WTC11 (cell line): ENCODE measurements around the gene GABRG3. TPM values are rescaled to one million over a fixed set of nuclear protein-coding genes. Genes with fewer than 3 reads are reported as not detected.

Source experiments
- ATAC-seq: fragments of 200-7000 bp; cut with Tn5 transposase; 2 replicates; pipeline ENCODE4 v1.10.0; 2021; ENCODE audit warnings: mild to moderate bottlenecking, moderate library complexity
- CTCF ChIA-PET: fragments of 300-600 bp; sonication (Branson Sonifier 250); formaldehyde crosslinking; loops from one replicate; lab custom pipeline; 2021; ENCODE audit warnings: antibody characterized with exemption; lab: Charles Lee
- POLR2A ChIA-PET: fragments of 350-600 bp; sonication (Branson Sonifier 250); formaldehyde crosslinking; loops from one replicate; lab custom pipeline; 2021; ENCODE audit warnings: antibody characterized with exemption; lab: Charles Lee
- DNase-seq: peaks from one replicate; pipeline ENCODE4 v3.0.0; 2021; ENCODE audit warnings: low spot score
- H3K27ac Mint-ChIP-seq: 2 replicates; pipeline ENCODE4 v1.8.0; 2021; ENCODE audit warnings: mixed read lengths
- H3K27me3 Mint-ChIP-seq: 2 replicates; pipeline ENCODE4 v1.8.0; 2021; ENCODE audit warnings: low read depth, mild to moderate bottlenecking, moderate library complexity, mixed read lengths
- H3K36me3 Mint-ChIP-seq: 2 replicates; pipeline ENCODE4 v1.8.0; 2021; ENCODE audit warnings: mixed read lengths
- H3K4me1 Mint-ChIP-seq: 2 replicates; pipeline ENCODE4 v1.8.0; 2022; ENCODE audit warnings: mixed read lengths
- H3K4me3 Mint-ChIP-seq: 2 replicates; pipeline ENCODE4 v1.8.0; 2021; ENCODE audit warnings: mild to moderate bottlenecking, moderate library complexity, mixed read lengths
- H3K9me3 Mint-ChIP-seq: 2 replicates; pipeline ENCODE4 v1.8.0; 2021; ENCODE audit warnings: mixed read lengths
- E2F1 ChIP-seq: sonication (generic); formaldehyde crosslinking; IDR thresholded peaks from 2 replicates; pipeline ENCODE4 v1.8.0; 2022; ENCODE audit warnings: mild to moderate bottlenecking, missing genetic modification reagents
- ESRRA ChIP-seq: sonication (generic); formaldehyde crosslinking; IDR thresholded peaks from 2 replicates; pipeline ENCODE4 v1.8.1; 2022; ENCODE audit warnings: mild to moderate bottlenecking, missing genetic modification reagents, borderline replicate concordance
- FOXP1 ChIP-seq: sonication (generic); formaldehyde crosslinking; IDR thresholded peaks from 2 replicates; pipeline ENCODE4 v1.8.0; 2022; ENCODE audit warnings: missing genetic modification reagents, mild to moderate bottlenecking, moderate library complexity, borderline replicate concordance
- MLX ChIP-seq: sonication (generic); formaldehyde crosslinking; IDR thresholded peaks from 2 replicates; pipeline ENCODE4 v1.8.1; 2023; ENCODE audit warnings: mild to moderate bottlenecking, missing genetic modification reagents, moderate library complexity
- NR1H2 ChIP-seq: sonication (generic); formaldehyde crosslinking; IDR thresholded peaks from 2 replicates; pipeline ENCODE4 v1.9.0; 2021; ENCODE audit warnings: mild to moderate bottlenecking, moderate library complexity, missing genetic modification reagents
- NR2C2 ChIP-seq: sonication (generic); formaldehyde crosslinking; IDR thresholded peaks from 2 replicates; pipeline ENCODE4 v1.8.0; 2022; ENCODE audit warnings: mild to moderate bottlenecking, missing genetic modification reagents
- RORB ChIP-seq: fragments of 250-450 bp; sonication (Bioruptor Pico); IDR thresholded peaks from 2 replicates; pipeline ENCODE4 v1.9.0; 2021; ENCODE audit warnings: mild to moderate bottlenecking
- SMAD3 ChIP-seq: sonication (generic); formaldehyde crosslinking; IDR thresholded peaks from 2 replicates; pipeline ENCODE4 v1.8.0; 2022; ENCODE audit warnings: missing genetic modification reagents, mild to moderate bottlenecking, borderline replicate concordance
- SMAD4 ChIP-seq: sonication (generic); formaldehyde crosslinking; IDR thresholded peaks from 2 replicates; pipeline ENCODE4 v1.8.0; 2022; ENCODE audit warnings: mild to moderate bottlenecking, missing genetic modification reagents
- SOX15 ChIP-seq: fragments of 250-450 bp; sonication (Bioruptor Pico); IDR thresholded peaks from 2 replicates; pipeline ENCODE4 v1.9.0; 2021; ENCODE audit warnings: mild to moderate bottlenecking
- TP53 ChIP-seq: sonication (generic); formaldehyde crosslinking; IDR thresholded peaks from 2 replicates; pipeline ENCODE4 v1.8.1; 2023; ENCODE audit warnings: mild to moderate bottlenecking, missing genetic modification reagents
- ZNF317 ChIP-seq: sonication (generic); formaldehyde crosslinking; IDR thresholded peaks from 2 replicates; pipeline ENCODE4 v1.8.1; 2023; ENCODE audit warnings: low read depth, mild to moderate bottlenecking, moderate library complexity, missing genetic modification reagents, borderline replicate concordance
- ZNF423 ChIP-seq: fragments of 250-450 bp; sonication (Bioruptor Pico); IDR thresholded peaks from 2 replicates; pipeline ENCODE4 v2.1.2; 2022; ENCODE audit warnings: mild to moderate bottlenecking, moderate library complexity
- total RNA-seq: library from RNA; stranded (reverse); gene quantifications from 3 replicates; pipeline ENCODE4 v1.2.3, GENCODE V29; 2021
- TF ChIP-seq, protein P1 (sequence below): fragments of 250-450 bp; sonication (Bioruptor Pico); IDR thresholded peaks from 2 replicates; pipeline ENCODE4 v1.8.0; 2021; ENCODE audit warnings: mild to moderate bottlenecking
- TF ChIP-seq, protein P2 (sequence below): sonication (generic); formaldehyde crosslinking; IDR thresholded peaks from 2 replicates; pipeline ENCODE4 v1.8.0; 2023; ENCODE audit warnings: mild to moderate bottlenecking, missing genetic modification reagents
- TF ChIP-seq, protein P3 (sequence below): sonication (generic); formaldehyde crosslinking; IDR thresholded peaks from 2 replicates; pipeline ENCODE4 v1.8.0; 2023; ENCODE audit warnings: missing genetic modification reagents, mild to moderate bottlenecking, borderline replicate concordance
- TF ChIP-seq, protein P4 (sequence below): sonication (generic); formaldehyde crosslinking; IDR thresholded peaks from 2 replicates; pipeline ENCODE4 v1.8.1; 2022; ENCODE audit warnings: mild to moderate bottlenecking, missing genetic modification reagents, moderate library complexity, borderline replicate concordance
- TF ChIP-seq, protein P5 (sequence below): fragments of 250-450 bp; sonication (Bioruptor Pico); IDR thresholded peaks from 2 replicates; pipeline ENCODE4 v1.9.0; 2021; ENCODE audit warnings: moderate library complexity, mild to moderate bottlenecking, inconsistent platforms, borderline replicate concordance
- TF ChIP-seq, protein P6 (sequence below): sonication (generic); formaldehyde crosslinking; IDR thresholded peaks from 2 replicates; pipeline ENCODE4 v1.8.1; 2023; ENCODE audit warnings: mild to moderate bottlenecking, missing genetic modification reagents, moderate library complexity

GABRG3 gene
- total RNA-seq, 1 experiment from 2014 or later = 0.72 TPM

GRCh38 chr15:27218426-27218825 lies 247.4 kb downstream of the GABRG3 start (continued):
- TF ChIP-seq, protein P1, sequence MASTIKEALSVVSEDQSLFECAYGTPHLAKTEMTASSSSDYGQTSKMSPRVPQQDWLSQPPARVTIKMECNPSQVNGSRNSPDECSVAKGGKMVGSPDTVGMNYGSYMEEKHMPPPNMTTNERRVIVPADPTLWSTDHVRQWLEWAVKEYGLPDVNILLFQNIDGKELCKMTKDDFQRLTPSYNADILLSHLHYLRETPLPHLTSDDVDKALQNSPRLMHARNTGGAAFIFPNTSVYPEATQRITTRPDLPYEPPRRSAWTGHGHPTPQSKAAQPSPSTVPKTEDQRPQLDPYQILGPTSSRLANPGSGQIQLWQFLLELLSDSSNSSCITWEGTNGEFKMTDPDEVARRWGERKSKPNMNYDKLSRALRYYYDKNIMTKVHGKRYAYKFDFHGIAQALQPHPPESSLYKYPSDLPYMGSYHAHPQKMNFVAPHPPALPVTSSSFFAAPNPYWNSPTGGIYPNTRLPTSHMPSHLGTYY (CRISPR knock-in tag) = no peak
- no peak for TF ChIP-seq RORB (CRISPR knock-in tag)
- TF ChIP-seq, all 79 proteins: peak for 0

DNA sequence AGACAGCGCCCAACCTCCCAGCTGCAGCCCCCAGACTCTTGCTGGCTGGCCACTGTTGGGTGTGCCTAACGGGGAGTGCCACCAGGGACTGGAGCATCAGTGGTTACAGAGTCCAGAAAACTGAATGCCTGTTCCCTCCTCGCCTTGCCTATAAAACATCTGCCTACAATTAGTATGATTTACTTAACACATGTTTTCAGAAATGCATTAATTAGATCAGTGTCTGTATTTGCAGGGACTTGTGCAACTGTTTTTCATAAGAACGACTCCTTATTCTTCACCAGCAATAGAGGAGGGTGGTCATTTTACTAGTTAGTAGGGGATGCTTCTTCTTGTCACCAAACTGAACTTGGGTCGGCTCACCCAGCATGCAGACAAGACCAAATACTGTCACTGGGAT lies 248.7 kb downstream of the GABRG3 start:
- Mint-ChIP-seq H3K4me1 (peaks cover 4% of the 10 kb centered on the region), H3K4me3 (no peak overlapping the region), H3K36me3 (no peaks in the 10 kb centered on the region), H3K27me3 (no peaks in the 10 kb centered on the region), H3K9me3 (peaks cover 8% of the 10 kb centered on the region), H3K27ac (no peak overlapping the region)
- ChIA-PET POLR2A (no interaction called here), CTCF (no interaction called here)
- TF ChIP-seq, protein P2, sequence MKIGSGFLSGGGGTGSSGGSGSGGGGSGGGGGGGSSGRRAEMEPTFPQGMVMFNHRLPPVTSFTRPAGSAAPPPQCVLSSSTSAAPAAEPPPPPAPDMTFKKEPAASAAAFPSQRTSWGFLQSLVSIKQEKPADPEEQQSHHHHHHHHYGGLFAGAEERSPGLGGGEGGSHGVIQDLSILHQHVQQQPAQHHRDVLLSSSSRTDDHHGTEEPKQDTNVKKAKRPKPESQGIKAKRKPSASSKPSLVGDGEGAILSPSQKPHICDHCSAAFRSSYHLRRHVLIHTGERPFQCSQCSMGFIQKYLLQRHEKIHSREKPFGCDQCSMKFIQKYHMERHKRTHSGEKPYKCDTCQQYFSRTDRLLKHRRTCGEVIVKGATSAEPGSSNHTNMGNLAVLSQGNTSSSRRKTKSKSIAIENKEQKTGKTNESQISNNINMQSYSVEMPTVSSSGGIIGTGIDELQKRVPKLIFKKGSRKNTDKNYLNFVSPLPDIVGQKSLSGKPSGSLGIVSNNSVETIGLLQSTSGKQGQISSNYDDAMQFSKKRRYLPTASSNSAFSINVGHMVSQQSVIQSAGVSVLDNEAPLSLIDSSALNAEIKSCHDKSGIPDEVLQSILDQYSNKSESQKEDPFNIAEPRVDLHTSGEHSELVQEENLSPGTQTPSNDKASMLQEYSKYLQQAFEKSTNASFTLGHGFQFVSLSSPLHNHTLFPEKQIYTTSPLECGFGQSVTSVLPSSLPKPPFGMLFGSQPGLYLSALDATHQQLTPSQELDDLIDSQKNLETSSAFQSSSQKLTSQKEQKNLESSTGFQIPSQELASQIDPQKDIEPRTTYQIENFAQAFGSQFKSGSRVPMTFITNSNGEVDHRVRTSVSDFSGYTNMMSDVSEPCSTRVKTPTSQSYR = no peak
- no peak for TF ChIP-seq ZNF423 (CRISPR knock-in tag)
- no peak for TF ChIP-seq E2F1 (CRISPR knock-in tag)
- TF ChIP-seq SMAD3 (CRISPR knock-in tag) = no peak
- TF ChIP-seq, protein P3, sequence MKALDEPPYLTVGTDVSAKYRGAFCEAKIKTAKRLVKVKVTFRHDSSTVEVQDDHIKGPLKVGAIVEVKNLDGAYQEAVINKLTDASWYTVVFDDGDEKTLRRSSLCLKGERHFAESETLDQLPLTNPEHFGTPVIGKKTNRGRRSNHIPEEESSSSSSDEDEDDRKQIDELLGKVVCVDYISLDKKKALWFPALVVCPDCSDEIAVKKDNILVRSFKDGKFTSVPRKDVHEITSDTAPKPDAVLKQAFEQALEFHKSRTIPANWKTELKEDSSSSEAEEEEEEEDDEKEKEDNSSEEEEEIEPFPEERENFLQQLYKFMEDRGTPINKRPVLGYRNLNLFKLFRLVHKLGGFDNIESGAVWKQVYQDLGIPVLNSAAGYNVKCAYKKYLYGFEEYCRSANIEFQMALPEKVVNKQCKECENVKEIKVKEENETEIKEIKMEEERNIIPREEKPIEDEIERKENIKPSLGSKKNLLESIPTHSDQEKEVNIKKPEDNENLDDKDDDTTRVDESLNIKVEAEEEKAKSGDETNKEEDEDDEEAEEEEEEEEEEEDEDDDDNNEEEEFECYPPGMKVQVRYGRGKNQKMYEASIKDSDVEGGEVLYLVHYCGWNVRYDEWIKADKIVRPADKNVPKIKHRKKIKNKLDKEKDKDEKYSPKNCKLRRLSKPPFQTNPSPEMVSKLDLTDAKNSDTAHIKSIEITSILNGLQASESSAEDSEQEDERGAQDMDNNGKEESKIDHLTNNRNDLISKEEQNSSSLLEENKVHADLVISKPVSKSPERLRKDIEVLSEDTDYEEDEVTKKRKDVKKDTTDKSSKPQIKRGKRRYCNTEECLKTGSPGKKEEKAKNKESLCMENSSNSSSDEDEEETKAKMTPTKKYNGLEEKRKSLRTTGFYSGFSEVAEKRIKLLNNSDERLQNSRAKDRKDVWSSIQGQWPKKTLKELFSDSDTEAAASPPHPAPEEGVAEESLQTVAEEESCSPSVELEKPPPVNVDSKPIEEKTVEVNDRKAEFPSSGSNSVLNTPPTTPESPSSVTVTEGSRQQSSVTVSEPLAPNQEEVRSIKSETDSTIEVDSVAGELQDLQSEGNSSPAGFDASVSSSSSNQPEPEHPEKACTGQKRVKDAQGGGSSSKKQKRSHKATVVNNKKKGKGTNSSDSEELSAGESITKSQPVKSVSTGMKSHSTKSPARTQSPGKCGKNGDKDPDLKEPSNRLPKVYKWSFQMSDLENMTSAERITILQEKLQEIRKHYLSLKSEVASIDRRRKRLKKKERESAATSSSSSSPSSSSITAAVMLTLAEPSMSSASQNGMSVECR (CRISPR knock-in tag) = no peak
- TF ChIP-seq, protein P4, sequence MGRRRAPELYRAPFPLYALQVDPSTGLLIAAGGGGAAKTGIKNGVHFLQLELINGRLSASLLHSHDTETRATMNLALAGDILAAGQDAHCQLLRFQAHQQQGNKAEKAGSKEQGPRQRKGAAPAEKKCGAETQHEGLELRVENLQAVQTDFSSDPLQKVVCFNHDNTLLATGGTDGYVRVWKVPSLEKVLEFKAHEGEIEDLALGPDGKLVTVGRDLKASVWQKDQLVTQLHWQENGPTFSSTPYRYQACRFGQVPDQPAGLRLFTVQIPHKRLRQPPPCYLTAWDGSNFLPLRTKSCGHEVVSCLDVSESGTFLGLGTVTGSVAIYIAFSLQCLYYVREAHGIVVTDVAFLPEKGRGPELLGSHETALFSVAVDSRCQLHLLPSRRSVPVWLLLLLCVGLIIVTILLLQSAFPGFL (CRISPR knock-in tag) = no peak
- no peak for TF ChIP-seq MLX (CRISPR knock-in tag)
- TF ChIP-seq TP53 (CRISPR knock-in tag) = no peak
- no peak for TF ChIP-seq ESRRA (CRISPR knock-in tag)
- DNase-seq (no peak), ATAC-seq (no peak)

DNA sequence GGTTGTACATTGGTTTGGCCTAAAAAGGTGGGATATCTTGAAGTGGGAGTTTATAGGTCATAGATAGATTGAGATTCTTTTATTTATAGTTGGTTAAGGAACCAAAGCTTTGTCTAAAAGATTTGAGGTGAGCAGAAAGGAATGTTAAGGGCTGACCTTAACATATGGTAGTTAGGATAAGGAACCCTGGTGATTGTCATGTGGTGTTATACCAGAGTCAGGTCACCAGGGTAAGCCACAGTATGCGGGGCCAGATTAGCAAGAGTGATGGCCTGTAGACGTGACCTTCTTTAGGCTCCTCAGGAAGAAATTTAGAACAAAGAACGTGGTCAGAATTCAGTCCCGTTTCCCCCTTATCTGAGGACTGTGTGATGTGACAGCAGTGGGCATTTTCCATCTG lies 249.2 kb downstream of the GABRG3 start:
- ATAC-seq = no peak
- H3K36me3 Mint-ChIP-seq = no peaks in the 10 kb centered on the region
- no peaks in the 10 kb centered on the region for H3K27me3 Mint-ChIP-seq
- ChIA-PET POLR2A (no interaction called here), CTCF (no interaction called here)
- H3K9me3 Mint-ChIP-seq = peaks cover 8% of the 10 kb centered on the region
- DNase-seq = no peak
- no peak overlapping the region for H3K4me3 Mint-ChIP-seq
- H3K27ac Mint-ChIP-seq = no peak overlapping the region
- H3K4me1 Mint-ChIP-seq = peaks cover 8% of the 10 kb centered on the region
- TF ChIP-seq, protein P5, sequence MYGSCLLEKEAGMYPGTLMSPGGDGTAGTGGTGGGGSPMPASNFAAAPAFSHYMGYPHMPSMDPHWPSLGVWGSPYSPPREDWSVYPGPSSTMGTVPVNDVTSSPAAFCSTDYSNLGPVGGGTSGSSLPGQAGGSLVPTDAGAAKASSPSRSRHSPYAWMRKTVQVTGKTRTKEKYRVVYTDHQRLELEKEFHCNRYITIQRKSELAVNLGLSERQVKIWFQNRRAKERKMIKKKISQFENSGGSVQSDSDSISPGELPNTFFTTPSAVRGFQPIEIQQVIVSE (CRISPR knock-in tag) = no peak
- no peak for TF ChIP-seq SOX15
- TF ChIP-seq, protein P6, sequence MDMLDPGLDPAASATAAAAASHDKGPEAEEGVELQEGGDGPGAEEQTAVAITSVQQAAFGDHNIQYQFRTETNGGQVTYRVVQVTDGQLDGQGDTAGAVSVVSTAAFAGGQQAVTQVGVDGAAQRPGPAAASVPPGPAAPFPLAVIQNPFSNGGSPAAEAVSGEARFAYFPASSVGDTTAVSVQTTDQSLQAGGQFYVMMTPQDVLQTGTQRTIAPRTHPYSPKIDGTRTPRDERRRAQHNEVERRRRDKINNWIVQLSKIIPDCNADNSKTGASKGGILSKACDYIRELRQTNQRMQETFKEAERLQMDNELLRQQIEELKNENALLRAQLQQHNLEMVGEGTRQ = no peak
- no peak for TF ChIP-seq NR1H2 (CRISPR knock-in tag)
- TF ChIP-seq ZNF423 (CRISPR knock-in tag) = no peak
- no peak for TF ChIP-seq NR2C2 (CRISPR knock-in tag)
- TF ChIP-seq SMAD4 (CRISPR knock-in tag) = no peak
- TF ChIP-seq FOXP1 (CRISPR knock-in tag) = no peak
- TF ChIP-seq ZNF317 (CRISPR knock-in tag) = no peak
